A549 (cell line): ENCODE data around the gene DGKD.

ENCODE experiments used
- EP300 ChIP-seq, 2 experiments: fragments of >200 bp; sonication (Bioruptor Twin); formaldehyde crosslinking; IDR thresholded peaks; 2 replicates in 1 of 2; 3 replicates in 1 of 2; pipeline ENCODE4 v1.6.1; 2016 to 2017
- FOSB ChIP-seq: fragments of 250-450 bp; sonication (Bioruptor Pico); IDR thresholded peaks from 2 replicates; pipeline ENCODE4 v1.5.0; 2020; ENCODE audit warnings: mild to moderate bottlenecking, moderate library complexity
- FOSL2 ChIP-seq, 2 experiments: fragments of 450-650 bp in 1 of 2; fragments of >200 bp in 1 of 2; sonication (Bioruptor Twin) in 1 of 2; formaldehyde crosslinking; IDR thresholded peaks; 2 replicates each; pipeline versions ENCODE4 v1.5.0 to v1.6.1; 2016 to 2020; ENCODE audit warnings: mild to moderate bottlenecking in 1 of 2, moderate library complexity in 1 of 2
- MAFK ChIP-seq: fragments of 450-650 bp; IDR thresholded peaks from 2 replicates; pipeline ENCODE4 v1.6.1; 2014; ENCODE audit not compliant: partially characterized antibody
- MYC ChIP-seq: IDR thresholded peaks from 2 replicates; pipeline ENCODE4 v1.6.1; 2012; ENCODE audit warnings: mild to moderate bottlenecking, inconsistent platforms, low read length, improper control_type of control experiment, borderline replicate concordance
- NR3C1 ChIP-seq: fragments of >200 bp; sonication (Bioruptor Twin); formaldehyde crosslinking; IDR thresholded peaks from 3 replicates; pipeline ENCODE4 v1.6.1; 2017
- POLR2A ChIP-seq: IDR thresholded peaks from 2 replicates; pipeline ENCODE4 v1.6.1; 2012; ENCODE audit warnings: mild to moderate bottlenecking, low read length
- RAD21 ChIP-seq, 2 experiments: fragments of >200 bp in 1 of 2; sonication (Bioruptor Twin) in 1 of 2; formaldehyde crosslinking in 1 of 2; IDR thresholded peaks in 1 of 2; conservative IDR thresholded peaks in 1 of 2; 2 replicates in 1 of 2; 3 replicates in 1 of 2; pipeline ENCODE4 v1.6.1; 2012 to 2018; ENCODE audit warnings: inconsistent platforms in 1 of 2
- RFX5 ChIP-seq: fragments of 450-650 bp; IDR thresholded peaks from 2 replicates; pipeline ENCODE4 v1.7.1; 2014; ENCODE audit warnings: antibody characterized with exemption, mild to moderate bottlenecking, moderate library complexity
- TF ChIP-seq, protein P1 (sequence below): fragments of >200 bp; sonication (Bioruptor Twin); formaldehyde crosslinking; IDR thresholded peaks from 3 replicates; pipeline ENCODE4 v1.5.1; 2016

DNA sequence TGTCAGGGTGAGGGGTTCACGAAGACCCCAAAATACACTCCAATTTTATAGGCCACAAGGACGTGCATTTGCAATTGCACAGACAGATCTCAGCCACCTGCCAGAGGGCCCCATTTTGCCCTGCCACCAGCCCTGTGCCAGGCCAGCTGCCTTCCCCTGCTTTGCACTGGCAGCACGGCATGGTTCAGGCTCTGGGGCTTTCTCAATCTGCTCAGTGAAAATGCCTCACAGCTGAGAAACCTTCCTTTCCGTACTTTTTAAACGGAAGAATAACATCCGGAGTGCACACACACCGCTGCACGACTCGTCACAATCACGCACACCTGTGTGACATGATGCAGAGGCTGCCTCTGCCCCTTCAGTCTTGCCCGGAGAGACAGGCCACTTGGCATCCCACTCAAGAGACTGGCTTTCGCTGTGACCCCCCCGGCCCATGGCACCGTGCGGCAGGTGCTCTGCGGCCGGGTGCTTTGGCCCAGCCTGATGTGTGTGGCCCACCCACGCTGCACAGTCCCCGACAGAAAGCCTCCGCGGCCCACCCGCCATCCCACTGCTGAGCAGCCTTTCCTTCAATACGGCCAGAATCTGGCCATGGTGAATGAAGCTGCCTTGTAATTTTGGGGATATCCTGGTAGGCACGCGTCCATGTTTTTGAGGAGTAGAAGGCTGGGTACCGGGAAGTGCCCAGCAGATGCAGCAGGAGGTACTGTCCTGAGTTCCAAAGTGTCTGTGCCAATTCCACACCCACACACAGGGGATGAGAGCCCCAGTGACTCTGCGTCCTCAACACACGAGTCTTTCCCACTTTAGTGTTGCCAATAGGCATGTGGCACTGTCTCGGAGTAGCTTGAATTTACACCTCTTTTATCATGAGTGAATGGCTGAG lies 123.5 kb downstream of the DGKD start:
- TF ChIP-seq MAFK (no peak), RFX5 (no peak), NR3C1 (no peak), EP300 (IDR thresholded peaks at IDR 0.05) (no peak), MYC (no peak), RAD21 (conservative IDR thresholded peaks at IDR 0.05 in 1 of 2, IDR thresholded peaks at IDR 0.05 in 1 of 2) (no peak), FOSL2 (IDR thresholded peaks at IDR 0.05) (no peak), FOSL2 (CRISPR knock-in tag; IDR thresholded peaks at IDR 0.05) (no peak), FOSB (CRISPR knock-in tag) (no peak), POLR2A (no peak)
- TF ChIP-seq, protein P1, sequence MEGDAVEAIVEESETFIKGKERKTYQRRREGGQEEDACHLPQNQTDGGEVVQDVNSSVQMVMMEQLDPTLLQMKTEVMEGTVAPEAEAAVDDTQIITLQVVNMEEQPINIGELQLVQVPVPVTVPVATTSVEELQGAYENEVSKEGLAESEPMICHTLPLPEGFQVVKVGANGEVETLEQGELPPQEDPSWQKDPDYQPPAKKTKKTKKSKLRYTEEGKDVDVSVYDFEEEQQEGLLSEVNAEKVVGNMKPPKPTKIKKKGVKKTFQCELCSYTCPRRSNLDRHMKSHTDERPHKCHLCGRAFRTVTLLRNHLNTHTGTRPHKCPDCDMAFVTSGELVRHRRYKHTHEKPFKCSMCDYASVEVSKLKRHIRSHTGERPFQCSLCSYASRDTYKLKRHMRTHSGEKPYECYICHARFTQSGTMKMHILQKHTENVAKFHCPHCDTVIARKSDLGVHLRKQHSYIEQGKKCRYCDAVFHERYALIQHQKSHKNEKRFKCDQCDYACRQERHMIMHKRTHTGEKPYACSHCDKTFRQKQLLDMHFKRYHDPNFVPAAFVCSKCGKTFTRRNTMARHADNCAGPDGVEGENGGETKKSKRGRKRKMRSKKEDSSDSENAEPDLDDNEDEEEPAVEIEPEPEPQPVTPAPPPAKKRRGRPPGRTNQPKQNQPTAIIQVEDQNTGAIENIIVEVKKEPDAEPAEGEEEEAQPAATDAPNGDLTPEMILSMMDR, result no peak
